Measurements from ENCODE around the gene TMEM18.

TMEM18 gene

GRCh38 chr2:673016-673415 lies 4.2 kb downstream of the TMEM18 start:
- Histone ChIP-seq H3K9ac (no peak overlapping the region), H3K79me2 (peaks cover 13% of the 10 kb centered on the region), H3K4me1 (no peaks in the 10 kb centered on the region), H2AFZ (no peak overlapping the region), H3K4me3 (ENCODE audit: low read depth, low read length) (no peak overlapping the region), H3K36me3 (ENCODE audit: control insufficient read depth, insufficient read depth, low read length) (no peaks in the 10 kb centered on the region), H3K27me3 (ENCODE audit: control insufficient read depth, insufficient read depth, low read length) (no peaks in the 10 kb centered on the region), H3K9me3 (ENCODE audit: control insufficient read depth, low read length) (no peaks in the 10 kb centered on the region), H3K27ac (no peak overlapping the region), H3K4me2 (ENCODE audit: low read length) (no peak overlapping the region)
- TF ChIP-seq, protein P1, sequence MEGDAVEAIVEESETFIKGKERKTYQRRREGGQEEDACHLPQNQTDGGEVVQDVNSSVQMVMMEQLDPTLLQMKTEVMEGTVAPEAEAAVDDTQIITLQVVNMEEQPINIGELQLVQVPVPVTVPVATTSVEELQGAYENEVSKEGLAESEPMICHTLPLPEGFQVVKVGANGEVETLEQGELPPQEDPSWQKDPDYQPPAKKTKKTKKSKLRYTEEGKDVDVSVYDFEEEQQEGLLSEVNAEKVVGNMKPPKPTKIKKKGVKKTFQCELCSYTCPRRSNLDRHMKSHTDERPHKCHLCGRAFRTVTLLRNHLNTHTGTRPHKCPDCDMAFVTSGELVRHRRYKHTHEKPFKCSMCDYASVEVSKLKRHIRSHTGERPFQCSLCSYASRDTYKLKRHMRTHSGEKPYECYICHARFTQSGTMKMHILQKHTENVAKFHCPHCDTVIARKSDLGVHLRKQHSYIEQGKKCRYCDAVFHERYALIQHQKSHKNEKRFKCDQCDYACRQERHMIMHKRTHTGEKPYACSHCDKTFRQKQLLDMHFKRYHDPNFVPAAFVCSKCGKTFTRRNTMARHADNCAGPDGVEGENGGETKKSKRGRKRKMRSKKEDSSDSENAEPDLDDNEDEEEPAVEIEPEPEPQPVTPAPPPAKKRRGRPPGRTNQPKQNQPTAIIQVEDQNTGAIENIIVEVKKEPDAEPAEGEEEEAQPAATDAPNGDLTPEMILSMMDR (IDR thresholded peaks at IDR 0.05) = no peak

GRCh38 chr2:672606-672905 lies 4.7 kb downstream of the TMEM18 start:
- Histone ChIP-seq H3K27me3 (ENCODE audit: control insufficient read depth, insufficient read depth, low read length) (no peaks in the 10 kb centered on the region), H2AFZ (no peak overlapping the region), H3K36me3 (ENCODE audit: control insufficient read depth, insufficient read depth, low read length) (no peaks in the 10 kb centered on the region), H3K79me2 (peaks cover 13% of the 10 kb centered on the region), H3K9me3 (ENCODE audit: control insufficient read depth, low read length) (no peaks in the 10 kb centered on the region), H3K4me1 (no peaks in the 10 kb centered on the region), H3K4me3 (ENCODE audit: low read depth, low read length) (no peak overlapping the region), H3K4me2 (ENCODE audit: low read length) (no peak overlapping the region), H3K9ac (no peak overlapping the region), H3K27ac (no peak overlapping the region)
- TF ChIP-seq, protein P1 (IDR thresholded peaks at IDR 0.05) = no peak

GRCh38 chr2:671787-672605 lies 5.2 kb downstream of the TMEM18 start:
- H3K4me3 ChIP-seq (ENCODE audit: low read depth, low read length) = no peak overlapping the region
- H3K36me3 ChIP-seq (ENCODE audit: control insufficient read depth, insufficient read depth, low read length) = no peaks in the 10 kb centered on the region
- no peak overlapping the region for H2AFZ ChIP-seq
- TF ChIP-seq, protein P1 (IDR thresholded peaks at IDR 0.05) = no peak
- peaks cover 13% of the 10 kb centered on the region for H3K79me2 ChIP-seq
- no peak overlapping the region for H3K4me2 ChIP-seq (ENCODE audit: low read length)
- no peaks in the 10 kb centered on the region for H3K9me3 ChIP-seq (ENCODE audit: control insufficient read depth, low read length)
- H3K27me3 ChIP-seq (ENCODE audit: control insufficient read depth, insufficient read depth, low read length) = no peaks in the 10 kb centered on the region
- H3K27ac ChIP-seq = no peak overlapping the region
- no peak overlapping the region for H3K9ac ChIP-seq
- H3K4me1 ChIP-seq = no peaks in the 10 kb centered on the region

GRCh38 chr2:671072-671471 lies 6.1 kb downstream of the TMEM18 start:
- Histone ChIP-seq H3K4me1 (no peaks in the 10 kb centered on the region), H3K4me2 (ENCODE audit: low read length) (no peak overlapping the region), H3K9ac (no peak overlapping the region), H3K36me3 (ENCODE audit: control insufficient read depth, insufficient read depth, low read length) (no peaks in the 10 kb centered on the region), H3K79me2 (peaks cover 13% of the 10 kb centered on the region), H3K9me3 (ENCODE audit: control insufficient read depth, low read length) (no peaks in the 10 kb centered on the region), H3K4me3 (ENCODE audit: low read depth, low read length) (no peak overlapping the region), H3K27me3 (ENCODE audit: control insufficient read depth, insufficient read depth, low read length) (no peaks in the 10 kb centered on the region), H2AFZ (no peak overlapping the region), H3K27ac (no peak overlapping the region)
- TF ChIP-seq, protein P1 (IDR thresholded peaks at IDR 0.05) = no peak

GRCh38 chr2:670637-671036 lies 6.6 kb downstream of the TMEM18 start:
- Histone ChIP-seq H3K27ac (no peak overlapping the region), H2AFZ (no peak overlapping the region), H3K9ac (no peak overlapping the region), H3K27me3 (ENCODE audit: control insufficient read depth, insufficient read depth, low read length) (no peaks in the 10 kb centered on the region), H3K79me2 (peaks cover 13% of the 10 kb centered on the region), H3K36me3 (ENCODE audit: control insufficient read depth, insufficient read depth, low read length) (no peaks in the 10 kb centered on the region), H3K4me1 (no peaks in the 10 kb centered on the region), H3K4me3 (ENCODE audit: low read depth, low read length) (no peak overlapping the region), H3K9me3 (ENCODE audit: control insufficient read depth, low read length) (no peaks in the 10 kb centered on the region), H3K4me2 (ENCODE audit: low read length) (no peak overlapping the region)
- TF ChIP-seq, protein P1 (IDR thresholded peaks at IDR 0.05) = no peak

Data from parathyroid adenoma (tissue), 2 donors.